HG03025 (cell line): ENCODE measurements around the gene SRRT.
"Not testable (repeated sequence)": the region's sequence is repeated elsewhere in the genome, so short reads cannot be mapped to it uniquely, and the experiment has no call there.

ENCODE experiments used
- ATAC-seq: cut with Tn5 transposase; IDR thresholded peaks from one replicate; pipeline ENCODE4 v1.9.1; 2021; ENCODE audit warnings: mild to moderate bottlenecking, moderate library complexity; ENCODE audit not compliant: unreplicated experiment, low FRiP score

Gene SRRT

GRCh38 chr7:100919335-100919734, 44.4 kb downstream of the SRRT start:
- not testable (repeated sequence) for ATAC-seq

GRCh38 chr7:100919779-100920437, 45.0 kb downstream of the SRRT start:
- ATAC-seq, result not testable (repeated sequence)

- ATAC-seq, result no peak
These were observed 46.1 kb downstream of the SRRT start for GRCh38 chr7:100921039-100921438.

- ATAC-seq, result not testable (repeated sequence)
These were observed 48.7 kb downstream of the SRRT start for GRCh38 chr7:100923616-100924015.

- ATAC-seq, result no peak
These were observed 54.9 kb downstream of the SRRT start for GRCh38 chr7:100929808-100930174.

- ATAC-seq, result no peak
These were observed 58.8 kb downstream of the SRRT start for GRCh38 chr7:100933734-100934133.

- not testable (repeated sequence) for ATAC-seq
These were observed 60.5 kb downstream of the SRRT start for GRCh38 chr7:100935381-100935780.

- not testable (repeated sequence) for ATAC-seq
These were observed 61.3 kb downstream of the SRRT start for GRCh38 chr7:100936167-100936566.
